GM06990 (cell line): ENCODE results near the gene GABBR2.

Source experiments
- DNase-seq: peaks from one replicate; pipeline ENCODE4 v3.0.0-alpha.2; 2011; ENCODE audit not compliant: insufficient read length; ENCODE audit errors: extremely low read depth
- H3K27me3 ChIP-seq: replicated peaks from 2 replicates; pipeline ENCODE4 v1.6.0; 2011; ENCODE audit warnings: low read length; ENCODE audit not compliant: control insufficient read depth, insufficient read depth
- H3K36me3 ChIP-seq: 2 replicates; pipeline ENCODE4 v1.5.1; 2011; ENCODE audit warnings: low read length; ENCODE audit not compliant: control insufficient read depth, insufficient read depth
- H3K4me3 ChIP-seq: replicated peaks from 2 replicates; pipeline ENCODE4 v1.5.1; 2011; ENCODE audit warnings: low read depth, mild to moderate bottlenecking, control low read depth, low read length
- TF ChIP-seq, protein P1 (sequence below): IDR thresholded peaks from 2 replicates; pipeline ENCODE4 v1.5.1; 2011; ENCODE audit warnings: low read length, control low read depth, mild to moderate bottlenecking, inconsistent platforms; ENCODE audit not compliant: insufficient read depth, poor library complexity, severe bottlenecking

The GABBR2 gene

DNA sequence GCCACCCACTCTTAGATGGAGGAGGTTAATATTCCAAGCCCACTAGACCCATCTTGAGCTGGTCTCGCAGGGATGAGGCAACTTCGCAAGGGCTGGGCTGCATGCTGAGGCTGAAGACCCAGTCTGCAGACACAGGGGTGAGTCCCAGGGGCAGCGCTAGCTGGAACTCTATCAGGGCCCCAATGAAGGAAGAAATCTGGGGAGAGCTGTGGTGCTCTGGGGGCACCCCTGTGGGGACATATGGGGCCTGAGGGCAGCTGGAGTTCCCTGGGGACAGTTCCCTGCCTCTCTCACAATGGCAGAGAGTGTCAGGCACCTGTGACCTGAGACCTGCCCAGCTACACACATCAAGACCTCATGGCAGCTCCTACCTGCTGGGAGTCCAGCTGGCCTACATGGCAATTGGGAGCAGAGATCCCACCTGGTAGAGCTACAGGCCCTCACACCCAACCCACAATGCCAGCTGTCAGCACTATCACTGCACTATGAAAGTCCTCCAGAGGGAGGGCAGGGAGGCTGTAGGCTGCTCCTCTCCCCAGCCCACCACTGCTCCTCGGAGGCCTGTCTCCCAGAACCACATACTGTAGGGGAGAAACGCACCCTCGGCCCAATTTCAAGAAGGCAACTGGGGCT is 202.2 kb downstream of the GABBR2 start:
- Histone ChIP-seq H3K27me3 (no peaks in the 10 kb centered on the region; the same call in none of the 2 replicates), H3K36me3 (no peaks in the 10 kb centered on the region), H3K4me3 (no peak overlapping the region)
- TF ChIP-seq, protein P1, sequence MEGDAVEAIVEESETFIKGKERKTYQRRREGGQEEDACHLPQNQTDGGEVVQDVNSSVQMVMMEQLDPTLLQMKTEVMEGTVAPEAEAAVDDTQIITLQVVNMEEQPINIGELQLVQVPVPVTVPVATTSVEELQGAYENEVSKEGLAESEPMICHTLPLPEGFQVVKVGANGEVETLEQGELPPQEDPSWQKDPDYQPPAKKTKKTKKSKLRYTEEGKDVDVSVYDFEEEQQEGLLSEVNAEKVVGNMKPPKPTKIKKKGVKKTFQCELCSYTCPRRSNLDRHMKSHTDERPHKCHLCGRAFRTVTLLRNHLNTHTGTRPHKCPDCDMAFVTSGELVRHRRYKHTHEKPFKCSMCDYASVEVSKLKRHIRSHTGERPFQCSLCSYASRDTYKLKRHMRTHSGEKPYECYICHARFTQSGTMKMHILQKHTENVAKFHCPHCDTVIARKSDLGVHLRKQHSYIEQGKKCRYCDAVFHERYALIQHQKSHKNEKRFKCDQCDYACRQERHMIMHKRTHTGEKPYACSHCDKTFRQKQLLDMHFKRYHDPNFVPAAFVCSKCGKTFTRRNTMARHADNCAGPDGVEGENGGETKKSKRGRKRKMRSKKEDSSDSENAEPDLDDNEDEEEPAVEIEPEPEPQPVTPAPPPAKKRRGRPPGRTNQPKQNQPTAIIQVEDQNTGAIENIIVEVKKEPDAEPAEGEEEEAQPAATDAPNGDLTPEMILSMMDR = no peak
- DNase-seq = no peak

DNA sequence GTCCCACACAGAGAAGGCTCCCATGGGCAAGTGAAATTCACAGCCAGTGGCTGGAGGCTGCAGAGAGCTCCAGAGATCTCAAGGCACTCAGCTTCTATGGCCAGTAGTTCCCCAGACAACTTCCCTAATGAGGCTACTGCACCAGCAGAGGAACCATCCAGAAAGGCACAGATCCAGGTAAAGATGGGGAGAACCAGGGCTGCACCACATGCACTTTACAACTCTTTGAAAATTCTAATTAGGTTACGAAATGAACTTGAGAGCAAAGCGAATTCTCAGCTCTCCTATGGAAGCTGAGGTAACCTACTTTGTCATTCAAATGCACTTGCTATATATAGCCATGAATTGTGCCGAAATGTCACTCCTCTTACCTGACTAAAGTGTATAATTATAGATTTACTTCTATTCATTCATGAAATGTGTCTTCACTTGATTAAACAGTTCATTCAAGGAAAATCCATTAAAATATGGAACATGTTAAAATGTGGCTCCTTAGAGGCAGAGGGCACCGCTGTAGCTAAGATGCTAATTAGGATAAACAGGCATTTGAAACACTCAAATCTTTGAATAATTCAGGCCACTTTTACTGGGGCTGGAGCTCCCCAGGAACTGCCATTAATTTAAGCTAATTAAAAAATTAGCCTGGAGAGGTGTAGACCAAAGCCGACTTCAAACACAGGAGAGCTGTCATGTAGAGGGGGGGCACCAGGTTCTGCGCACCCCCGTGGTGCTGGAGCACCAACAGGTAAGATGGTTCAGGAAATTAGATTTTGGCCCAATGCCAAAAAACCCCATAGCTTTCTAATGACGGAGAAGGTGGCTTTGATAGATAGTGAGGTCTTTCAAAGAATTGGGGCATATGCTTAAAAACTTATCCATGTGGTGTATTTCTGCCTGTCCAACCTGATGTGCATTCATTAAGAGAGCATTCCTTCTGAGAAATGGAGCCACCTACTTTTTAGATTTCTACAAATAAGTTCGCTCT is 204.1 kb downstream of the GABBR2 start:
- TF ChIP-seq, protein P1 = no peak
- Histone ChIP-seq H3K27me3 (no peaks in the 10 kb centered on the region; the same call in none of the 2 replicates), H3K4me3 (no peak overlapping the region), H3K36me3 (no peaks in the 10 kb centered on the region)
- no peak for DNase-seq

DNA sequence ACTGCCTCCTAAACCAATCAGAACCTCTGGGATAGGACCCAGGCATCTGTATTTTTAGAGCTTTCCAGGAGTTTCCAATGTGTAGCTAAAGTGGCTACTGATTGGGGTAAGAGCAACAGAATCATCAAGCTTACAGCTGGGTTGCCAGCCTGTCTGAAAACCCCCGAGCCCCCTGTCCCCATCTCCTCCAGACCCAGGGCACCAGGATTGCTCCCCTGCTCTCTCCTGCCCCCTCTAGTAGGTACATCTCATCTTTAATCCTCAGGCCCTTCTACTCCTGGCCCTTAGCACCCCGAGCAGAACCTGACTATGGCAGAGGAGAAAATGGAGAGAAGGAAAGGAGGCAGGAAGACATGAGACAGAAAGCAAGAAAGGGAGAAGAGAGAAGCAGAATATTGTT is 204.9 kb downstream of the GABBR2 start:
- TF ChIP-seq, protein P1 = no peak
- no peak overlapping the region for H3K4me3 ChIP-seq

DNA sequence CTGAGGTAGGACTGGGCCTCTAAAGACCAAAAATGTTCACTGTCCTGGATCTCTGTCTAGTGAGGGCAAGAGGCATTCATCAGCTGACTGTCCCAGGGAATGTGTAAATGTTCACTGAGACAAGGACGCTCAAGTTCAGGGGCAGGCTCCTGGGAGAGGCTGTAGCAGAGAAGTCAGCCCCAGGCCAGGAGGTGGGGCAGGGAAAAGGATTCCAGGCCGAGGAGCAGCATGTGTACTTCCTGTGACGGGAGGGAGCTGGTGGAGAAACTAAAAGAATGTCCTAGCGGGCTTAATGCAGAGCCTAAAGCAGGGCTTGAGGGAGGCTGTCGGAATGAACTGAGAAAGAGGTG is 205.8 kb downstream of the GABBR2 start:
- Histone ChIP-seq H3K4me3 (no peak overlapping the region), H3K27me3 (no peaks in the 10 kb centered on the region; the same call in none of the 2 replicates), H3K36me3 (no peaks in the 10 kb centered on the region)
- TF ChIP-seq, protein P1 = no peak
- DNase-seq = no peak

More for the DNA sequence above, 204.9 kb downstream of the GABBR2 start:
- Histone ChIP-seq H3K36me3 (no peaks in the 10 kb centered on the region), H3K27me3 (no peaks in the 10 kb centered on the region; the same call in none of the 2 replicates)
- no peak for DNase-seq

DNA sequence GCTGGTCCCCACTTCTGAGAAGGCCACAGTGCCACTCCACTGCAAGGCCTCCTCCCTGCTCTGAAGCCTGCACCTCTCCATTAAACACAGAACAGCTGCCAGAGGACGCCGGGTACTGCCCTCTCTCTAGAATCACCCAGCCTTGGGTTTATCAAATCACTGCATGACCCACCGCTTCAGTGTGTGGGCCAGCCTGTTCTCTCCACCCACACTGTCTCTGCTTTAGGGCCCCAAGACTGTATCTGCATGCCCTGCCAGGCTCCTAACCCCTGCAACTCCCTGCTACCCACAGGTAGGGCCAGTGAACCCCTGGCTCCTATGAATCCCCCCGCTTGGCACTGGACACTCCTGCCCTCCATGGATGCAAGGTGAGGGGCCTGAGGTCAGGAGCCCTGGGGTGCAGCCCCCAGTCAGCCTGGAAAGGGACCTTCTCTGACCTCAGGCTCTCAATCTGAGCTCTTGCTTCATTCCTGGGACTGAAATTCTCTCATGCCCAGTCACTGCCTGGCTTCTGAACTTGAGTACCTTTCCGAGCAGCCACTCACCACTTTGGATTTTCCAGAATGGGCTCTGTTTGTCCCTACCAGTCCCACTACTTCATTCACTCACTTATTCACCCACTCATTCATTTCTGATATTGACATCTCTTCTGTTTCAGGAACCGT is 206.3 kb downstream of the GABBR2 start:
- TF ChIP-seq, protein P1 = no peak
- H3K36me3 ChIP-seq = no peaks in the 10 kb centered on the region
- H3K27me3 ChIP-seq = no peaks in the 10 kb centered on the region; the same call in none of the 2 replicates
- H3K4me3 ChIP-seq = no peak overlapping the region
- DNase-seq = no peak
